Neural crest cell (in vitro differentiated cells): ENCODE data around the gene ERH. TPM values are rescaled to one million over a fixed set of nuclear protein-coding genes. Genes with fewer than 3 reads are reported as not detected.
"Not testable (repeated sequence)": the region's sequence is repeated elsewhere in the genome, so short reads cannot be mapped to it uniquely, and the experiment has no call there.

Source experiments
- DNase-seq: peaks from one replicate; pipeline ENCODE4 v3.0.0; 2021; ENCODE audit warnings: low read depth, mixed read lengths, low spot score
- H3K27ac Mint-ChIP-seq: one replicate; pipeline ENCODE4 v1.8.0; 2021; ENCODE audit warnings: mild to moderate bottlenecking, mixed read lengths; ENCODE audit not compliant: unreplicated experiment
- H3K27me3 Mint-ChIP-seq: 2 replicates; pipeline ENCODE4 v1.8.0; 2021; ENCODE audit warnings: low read depth, mild to moderate bottlenecking, mixed read lengths
- H3K36me3 Mint-ChIP-seq: 2 replicates; pipeline ENCODE4 v1.8.0; 2021; ENCODE audit warnings: low read depth, mild to moderate bottlenecking, mixed read lengths
- H3K4me1 Mint-ChIP-seq: 2 replicates; pipeline ENCODE4 v1.8.0; 2021; ENCODE audit warnings: mixed read lengths
- H3K4me3 Mint-ChIP-seq: one replicate; pipeline ENCODE4 v1.8.0; 2021; ENCODE audit warnings: mild to moderate bottlenecking, mixed read lengths
- H3K9me3 Mint-ChIP-seq: 2 replicates; pipeline ENCODE4 v1.8.0; 2021; ENCODE audit warnings: mixed read lengths
- total RNA-seq: library from RNA; stranded (reverse); gene quantifications from 2 replicates; pipeline ENCODE4 v1.2.1, GENCODE V29; 2021
- TF ChIP-seq, protein P1 (sequence below): fragments of 200-600 bp; sonication (generic); conservative IDR thresholded peaks from 2 replicates; pipeline ENCODE4 v1.5.0; 2021; ENCODE audit warnings: antibody characterized with exemption, mild to moderate bottlenecking

The ERH gene
- total RNA-seq, 1 donor from 2014 or later, result 456 TPM

DNA sequence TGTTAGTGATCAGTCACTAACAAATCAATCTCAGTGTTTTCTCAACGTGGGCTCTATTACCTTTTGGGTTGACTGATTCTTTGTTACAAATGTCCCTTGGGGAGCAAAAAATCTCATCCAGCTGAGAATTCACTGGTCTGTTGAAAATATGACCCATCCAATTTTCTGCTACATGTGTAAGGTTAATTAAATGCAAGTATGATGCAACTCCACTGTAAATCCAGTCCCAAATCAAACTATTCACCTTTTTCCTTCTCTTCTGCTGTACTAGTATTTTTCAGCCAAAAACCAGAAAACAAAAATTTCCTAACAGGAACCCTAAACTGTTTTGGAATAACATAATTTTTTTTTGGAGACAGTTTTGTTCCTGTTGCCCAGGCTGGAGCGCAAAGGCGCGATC, 2.2 kb downstream of the ERH start:
- Mint-ChIP-seq H3K36me3 (peaks cover 18% of the 10 kb centered on the region), H3K9me3 (no peaks in the 10 kb centered on the region), H3K27me3 (no peaks in the 10 kb centered on the region), H3K4me1 (peaks cover 67% of the 10 kb centered on the region), H3K27ac (no peak overlapping the region), H3K4me3 (peak overlapping the region; percentile 77)
- TF ChIP-seq, protein P1, sequence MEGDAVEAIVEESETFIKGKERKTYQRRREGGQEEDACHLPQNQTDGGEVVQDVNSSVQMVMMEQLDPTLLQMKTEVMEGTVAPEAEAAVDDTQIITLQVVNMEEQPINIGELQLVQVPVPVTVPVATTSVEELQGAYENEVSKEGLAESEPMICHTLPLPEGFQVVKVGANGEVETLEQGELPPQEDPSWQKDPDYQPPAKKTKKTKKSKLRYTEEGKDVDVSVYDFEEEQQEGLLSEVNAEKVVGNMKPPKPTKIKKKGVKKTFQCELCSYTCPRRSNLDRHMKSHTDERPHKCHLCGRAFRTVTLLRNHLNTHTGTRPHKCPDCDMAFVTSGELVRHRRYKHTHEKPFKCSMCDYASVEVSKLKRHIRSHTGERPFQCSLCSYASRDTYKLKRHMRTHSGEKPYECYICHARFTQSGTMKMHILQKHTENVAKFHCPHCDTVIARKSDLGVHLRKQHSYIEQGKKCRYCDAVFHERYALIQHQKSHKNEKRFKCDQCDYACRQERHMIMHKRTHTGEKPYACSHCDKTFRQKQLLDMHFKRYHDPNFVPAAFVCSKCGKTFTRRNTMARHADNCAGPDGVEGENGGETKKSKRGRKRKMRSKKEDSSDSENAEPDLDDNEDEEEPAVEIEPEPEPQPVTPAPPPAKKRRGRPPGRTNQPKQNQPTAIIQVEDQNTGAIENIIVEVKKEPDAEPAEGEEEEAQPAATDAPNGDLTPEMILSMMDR, result no peak
- no peak for DNase-seq

DNA sequence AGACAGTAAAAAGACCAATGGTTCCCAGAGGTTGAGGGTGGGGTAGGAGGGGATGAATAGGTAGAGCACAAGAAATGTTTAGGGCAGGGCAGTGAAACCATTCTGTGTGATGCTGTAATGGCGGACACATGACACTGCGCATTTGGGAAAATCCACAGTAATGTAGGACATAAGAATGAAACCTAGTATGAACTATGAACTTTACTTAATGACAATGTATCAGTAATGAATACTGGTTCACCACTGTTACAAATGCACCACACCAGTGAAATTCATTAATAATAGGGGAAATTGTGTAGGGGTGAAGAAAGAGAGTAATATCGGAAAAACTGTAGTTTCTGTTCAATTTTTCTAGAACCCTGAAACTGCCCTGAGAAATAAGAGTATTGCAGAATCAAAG, 5.6 kb downstream of the ERH start:
- no peak for DNase-seq
- peaks cover 26% of the 10 kb centered on the region for H3K36me3 Mint-ChIP-seq
- peaks cover 50% of the 10 kb centered on the region for H3K4me1 Mint-ChIP-seq
- no peaks in the 10 kb centered on the region for H3K27me3 Mint-ChIP-seq
- H3K4me3 Mint-ChIP-seq, result peak overlapping the region; percentile 24
- TF ChIP-seq, protein P1, result no peak
- H3K9me3 Mint-ChIP-seq, result no peaks in the 10 kb centered on the region
- H3K27ac Mint-ChIP-seq, result no peak overlapping the region

GRCh38 chr14:69391400-69391799, 6.7 kb downstream of the ERH start:
- not testable (repeated sequence) for H3K9me3 Mint-ChIP-seq

GRCh38 chr14:69387311-69387710, 10.8 kb downstream of the ERH start:
- H3K27ac Mint-ChIP-seq, result no peak overlapping the region
- no peaks in the 10 kb centered on the region for H3K9me3 Mint-ChIP-seq
- no peaks in the 10 kb centered on the region for H3K27me3 Mint-ChIP-seq
- peaks cover 19% of the 10 kb centered on the region for H3K36me3 Mint-ChIP-seq
- H3K4me3 Mint-ChIP-seq, result no peak overlapping the region
- DNase-seq, result no peak
- H3K4me1 Mint-ChIP-seq, result peaks cover 16% of the 10 kb centered on the region
- TF ChIP-seq, protein P1, result no peak

More at GRCh38 chr14:69391400-69391799, 6.7 kb downstream of the ERH start:
- not testable (repeated sequence) for H3K27ac Mint-ChIP-seq, DNase-seq, H3K4me3 Mint-ChIP-seq, H3K27me3 Mint-ChIP-seq
- Mint-ChIP-seq H3K4me1 (peaks cover 39% of the 10 kb centered on the region), H3K36me3 (peaks cover 26% of the 10 kb centered on the region)

DNA sequence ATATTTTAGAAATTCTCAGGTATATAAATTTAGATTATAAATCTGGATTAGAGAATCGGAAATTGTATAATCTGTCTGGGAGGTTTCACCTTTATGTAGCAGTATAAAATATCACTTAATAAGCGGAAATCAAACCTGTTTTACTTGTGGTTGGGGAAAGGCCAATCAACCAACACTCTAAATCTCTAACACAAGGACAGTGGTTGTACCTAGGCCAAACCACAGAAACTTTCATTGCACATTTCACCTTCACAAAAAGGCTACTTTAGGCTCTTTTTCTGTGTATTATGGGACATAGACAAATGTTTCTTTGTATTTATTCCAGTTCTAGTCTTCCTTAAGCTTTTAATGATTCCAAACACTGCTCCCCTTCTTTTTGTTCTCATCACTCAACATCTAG, 19.8 kb downstream of the ERH start:
- Mint-ChIP-seq H3K4me1 (no peaks in the 10 kb centered on the region), H3K36me3 (peaks cover 52% of the 10 kb centered on the region), H3K9me3 (peaks cover 12% of the 10 kb centered on the region)

GRCh38 chr14:69376439-69376838, 21.7 kb downstream of the ERH start:
- Mint-ChIP-seq H3K9me3 (peaks cover 12% of the 10 kb centered on the region), H3K27me3 (no peaks in the 10 kb centered on the region), H3K4me1 (no peaks in the 10 kb centered on the region), H3K4me3 (no peak overlapping the region), H3K27ac (no peak overlapping the region), H3K36me3 (peaks cover 56% of the 10 kb centered on the region)
- TF ChIP-seq, protein P1, result no peak
- no peak for DNase-seq

More for the DNA sequence above, 19.8 kb downstream of the ERH start:
- TF ChIP-seq, protein P1, result no peak
- Mint-ChIP-seq H3K27ac (no peak overlapping the region), H3K4me3 (no peak overlapping the region), H3K27me3 (no peaks in the 10 kb centered on the region)
- DNase-seq, result no peak
